GM06990 (cell line): ENCODE results near the gene MCTP1.
A peak's percentile ranks its signal among the peaks of the same experiment; 100 is the strongest.

Experiments used
- DNase-seq: peaks from one replicate; pipeline ENCODE4 v3.0.0-alpha.2; 2011; ENCODE audit not compliant: insufficient read length; ENCODE audit errors: extremely low read depth
- H3K27me3 ChIP-seq: replicated peaks from 2 replicates; pipeline ENCODE4 v1.6.0; 2011; ENCODE audit warnings: low read length; ENCODE audit not compliant: control insufficient read depth, insufficient read depth
- H3K36me3 ChIP-seq: 2 replicates; pipeline ENCODE4 v1.5.1; 2011; ENCODE audit warnings: low read length; ENCODE audit not compliant: control insufficient read depth, insufficient read depth
- H3K4me3 ChIP-seq: replicated peaks from 2 replicates; pipeline ENCODE4 v1.5.1; 2011; ENCODE audit warnings: low read depth, mild to moderate bottlenecking, control low read depth, low read length
- TF ChIP-seq, protein P1 (sequence below): IDR thresholded peaks from 2 replicates; pipeline ENCODE4 v1.5.1; 2011; ENCODE audit warnings: low read length, control low read depth, mild to moderate bottlenecking, inconsistent platforms; ENCODE audit not compliant: insufficient read depth, poor library complexity, severe bottlenecking

The MCTP1 gene

GRCh38 chr5:94705427-94705826 lies 579.5 kb downstream of the MCTP1 start:
- no peak overlapping the region for H3K4me3 ChIP-seq
- H3K36me3 ChIP-seq, result no peaks in the 10 kb centered on the region
- TF ChIP-seq, protein P1, sequence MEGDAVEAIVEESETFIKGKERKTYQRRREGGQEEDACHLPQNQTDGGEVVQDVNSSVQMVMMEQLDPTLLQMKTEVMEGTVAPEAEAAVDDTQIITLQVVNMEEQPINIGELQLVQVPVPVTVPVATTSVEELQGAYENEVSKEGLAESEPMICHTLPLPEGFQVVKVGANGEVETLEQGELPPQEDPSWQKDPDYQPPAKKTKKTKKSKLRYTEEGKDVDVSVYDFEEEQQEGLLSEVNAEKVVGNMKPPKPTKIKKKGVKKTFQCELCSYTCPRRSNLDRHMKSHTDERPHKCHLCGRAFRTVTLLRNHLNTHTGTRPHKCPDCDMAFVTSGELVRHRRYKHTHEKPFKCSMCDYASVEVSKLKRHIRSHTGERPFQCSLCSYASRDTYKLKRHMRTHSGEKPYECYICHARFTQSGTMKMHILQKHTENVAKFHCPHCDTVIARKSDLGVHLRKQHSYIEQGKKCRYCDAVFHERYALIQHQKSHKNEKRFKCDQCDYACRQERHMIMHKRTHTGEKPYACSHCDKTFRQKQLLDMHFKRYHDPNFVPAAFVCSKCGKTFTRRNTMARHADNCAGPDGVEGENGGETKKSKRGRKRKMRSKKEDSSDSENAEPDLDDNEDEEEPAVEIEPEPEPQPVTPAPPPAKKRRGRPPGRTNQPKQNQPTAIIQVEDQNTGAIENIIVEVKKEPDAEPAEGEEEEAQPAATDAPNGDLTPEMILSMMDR, result no peak
- H3K27me3 ChIP-seq, result no peaks in the 10 kb centered on the region
- DNase-seq, result no peak

DNA sequence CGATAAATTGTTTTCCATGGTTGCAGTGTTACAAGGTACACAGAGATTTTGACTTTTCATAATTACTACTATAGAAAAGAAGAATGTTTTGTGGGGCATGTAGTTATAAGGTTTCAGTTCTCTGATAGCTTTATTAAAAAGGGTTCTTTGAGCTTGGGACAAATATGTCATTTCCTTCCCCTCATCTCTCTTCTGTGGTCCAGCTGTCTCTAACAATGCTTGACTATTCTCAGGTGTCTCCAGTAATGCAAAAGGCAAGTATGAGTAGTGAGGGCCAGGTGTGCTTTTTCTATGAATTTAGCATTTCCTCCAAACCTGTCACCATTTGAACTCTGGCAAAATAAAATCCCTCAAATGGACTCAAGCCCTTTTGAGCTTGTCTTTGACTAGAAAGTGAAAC lies 582.2 kb downstream of the MCTP1 start:
- H3K4me3 ChIP-seq, result no peak overlapping the region
- TF ChIP-seq, protein P1, result no peak
- H3K36me3 ChIP-seq, result no peaks in the 10 kb centered on the region
- peak; percentile 72 for DNase-seq
- no peaks in the 10 kb centered on the region for H3K27me3 ChIP-seq

DNA sequence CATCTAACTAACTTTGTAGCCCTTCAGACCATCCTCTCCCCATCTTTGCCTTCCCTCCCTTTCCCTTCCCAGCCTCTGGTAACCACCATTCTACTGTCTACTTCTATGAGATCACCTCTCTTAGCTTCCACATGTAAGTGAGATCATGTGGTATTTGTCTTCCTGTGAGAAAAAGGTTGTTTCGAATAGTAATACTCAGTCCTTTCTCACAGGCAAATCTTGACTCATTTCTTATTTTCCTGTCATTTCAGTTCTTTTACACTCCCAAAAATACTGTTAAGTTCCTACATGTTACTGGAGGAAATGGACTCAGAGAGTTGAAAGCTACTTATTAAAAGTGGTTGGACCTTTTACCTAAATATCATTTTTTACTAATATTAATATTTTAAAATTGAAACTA lies 584.3 kb downstream of the MCTP1 start:
- TF ChIP-seq, protein P1, result no peak

DNA sequence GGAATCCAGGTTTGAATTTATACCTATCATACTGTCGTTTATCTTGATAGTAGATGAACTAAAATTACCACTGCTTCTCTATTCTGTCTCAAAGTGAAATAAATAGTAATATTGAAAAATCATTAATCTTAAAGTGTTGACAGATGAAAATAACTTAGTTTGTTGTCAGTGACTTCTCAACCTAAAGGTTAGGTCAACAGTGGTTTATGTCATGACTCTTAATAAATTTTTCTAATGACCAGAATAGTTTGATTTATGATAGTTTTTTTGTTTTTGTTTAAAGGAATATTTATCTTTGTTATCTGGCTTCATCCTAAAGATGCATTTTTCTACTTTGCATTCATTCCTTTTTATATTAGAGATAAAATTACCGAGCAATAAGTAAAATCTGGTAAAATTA lies 585.3 kb downstream of the MCTP1 start:
- no peak for DNase-seq
- Histone ChIP-seq H3K4me3 (no peak overlapping the region), H3K36me3 (no peaks in the 10 kb centered on the region), H3K27me3 (no peaks in the 10 kb centered on the region)
- TF ChIP-seq, protein P1, result no peak

More for the DNA sequence above, 584.3 kb downstream of the MCTP1 start:
- no peaks in the 10 kb centered on the region for H3K36me3 ChIP-seq
- DNase-seq, result peak; percentile 71
- H3K27me3 ChIP-seq, result no peaks in the 10 kb centered on the region
- H3K4me3 ChIP-seq, result no peak overlapping the region

DNA sequence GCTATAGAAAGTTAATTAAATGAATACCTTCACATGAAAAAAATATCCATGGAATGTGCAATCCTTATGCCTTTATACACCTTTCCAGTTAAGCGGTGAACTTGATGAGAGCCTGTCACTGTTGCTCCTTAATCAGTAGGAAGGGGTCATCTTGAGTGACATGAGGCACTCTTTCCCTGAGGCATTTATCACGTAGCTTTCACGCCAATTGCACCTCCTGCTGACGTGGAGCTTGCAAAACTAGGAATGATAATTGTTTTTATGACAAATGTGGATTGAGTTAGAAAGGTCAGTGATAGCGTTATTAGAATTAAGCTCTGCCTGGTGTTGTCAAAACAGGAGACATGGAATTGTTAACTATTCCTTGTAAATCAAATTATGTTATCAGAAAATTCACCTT lies 586.7 kb downstream of the MCTP1 start:
- Histone ChIP-seq H3K4me3 (no peak overlapping the region), H3K27me3 (no peaks in the 10 kb centered on the region), H3K36me3 (no peaks in the 10 kb centered on the region)
- TF ChIP-seq, protein P1, result no peak
- DNase-seq, result no peak

- H3K36me3 ChIP-seq, result peaks cover 1% of the 10 kb centered on the region; the same call in 1 of the 2 replicates
- TF ChIP-seq, protein P1, result no peak
- no peak overlapping the region for H3K4me3 ChIP-seq
- DNase-seq, result no peak
- no peaks in the 10 kb centered on the region for H3K27me3 ChIP-seq
Measured at GRCh38 chr5:94694671-94695070, 590.2 kb downstream of the MCTP1 start.
